Measurements from ENCODE around the gene GRK4.
"Not testable (repeated sequence)": the region's sequence is repeated elsewhere in the genome, so short reads cannot be mapped to it uniquely, and the experiment has no call there.

Gene GRK4

DNA sequence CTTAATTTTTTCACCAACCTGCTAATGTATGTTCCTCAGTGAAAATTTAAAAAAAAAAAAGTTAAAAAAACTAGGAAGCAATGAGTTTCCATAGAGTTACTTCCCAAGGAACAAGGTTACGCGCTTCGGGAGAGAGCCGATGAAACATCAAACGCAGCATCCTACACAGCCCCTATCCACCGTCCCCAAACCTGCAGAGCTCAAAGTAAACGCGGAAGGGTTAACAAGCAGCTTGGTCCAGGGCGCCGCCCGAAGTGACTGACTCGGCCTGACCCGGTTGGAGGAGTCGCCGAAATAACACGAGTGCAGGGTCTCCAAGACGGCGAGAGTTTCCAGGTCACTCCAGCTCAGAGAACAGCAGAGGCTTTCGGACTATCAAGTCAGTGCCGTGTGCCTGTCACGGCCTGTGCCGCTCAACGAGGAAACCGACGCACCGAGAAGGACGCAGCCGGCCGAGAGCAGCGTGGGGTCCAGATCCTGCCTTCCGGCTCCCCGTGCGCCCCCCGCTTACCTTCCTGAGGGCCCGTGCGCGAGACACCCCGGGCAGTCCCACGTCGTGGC is 677 bp upstream of the GRK4 start:
- DNase-seq, result peak in 1 of 4 experiments; percentile 67

DNA sequence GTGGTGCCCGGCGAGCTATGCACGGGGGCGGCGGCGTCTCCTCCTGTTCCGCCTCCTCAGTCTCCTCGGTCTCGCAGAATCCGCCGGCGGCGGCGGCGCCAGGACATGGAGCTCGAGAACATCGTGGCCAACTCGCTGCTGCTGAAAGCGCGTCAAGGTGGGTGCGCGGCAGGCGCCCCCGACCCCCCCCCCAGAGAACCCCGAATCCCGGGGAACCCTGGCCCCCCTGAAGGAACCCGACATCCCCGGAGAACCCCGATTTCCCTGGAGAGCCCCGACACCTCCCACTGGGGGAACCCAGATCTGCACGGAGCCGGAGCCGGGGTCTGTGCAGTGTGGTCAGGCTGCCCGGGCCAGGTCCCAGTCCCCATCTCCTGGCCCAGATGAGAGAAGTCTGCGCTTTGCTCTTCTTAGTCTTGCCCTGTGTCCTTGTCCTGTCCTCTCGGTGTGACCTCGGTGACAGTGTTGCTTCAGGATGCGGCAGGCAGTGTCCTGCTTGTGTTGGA is 648 bp downstream of the GRK4 start:
- no peak for DNase-seq

DNA sequence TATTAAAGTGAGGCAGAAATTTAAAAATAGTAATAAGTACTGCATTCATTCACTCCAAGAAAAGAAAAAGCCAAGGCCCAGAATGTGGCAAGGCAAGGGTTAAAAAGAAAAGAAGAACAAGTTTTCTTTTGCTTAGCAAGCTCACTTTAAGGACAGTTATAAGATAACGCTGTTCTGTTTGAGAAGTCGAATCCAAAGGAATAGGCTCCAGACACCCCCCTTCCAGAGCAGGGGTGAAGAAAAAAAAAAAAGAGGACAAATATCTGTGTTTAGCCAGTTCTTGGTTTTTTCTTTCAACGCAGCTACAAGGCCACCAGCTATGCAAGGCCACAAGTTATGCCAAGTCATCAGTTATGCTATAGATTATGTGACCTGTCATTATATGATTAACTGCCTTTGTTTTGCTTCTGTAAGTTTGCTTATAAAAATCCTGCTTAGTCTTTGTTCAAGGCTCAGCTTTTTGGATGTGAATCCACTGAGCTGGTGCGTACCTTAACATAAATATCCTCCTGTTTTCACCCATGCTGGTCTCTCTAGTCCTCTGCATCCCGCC is 1.4 kb downstream of the GRK4 start:
- no peak for DNase-seq

DNA sequence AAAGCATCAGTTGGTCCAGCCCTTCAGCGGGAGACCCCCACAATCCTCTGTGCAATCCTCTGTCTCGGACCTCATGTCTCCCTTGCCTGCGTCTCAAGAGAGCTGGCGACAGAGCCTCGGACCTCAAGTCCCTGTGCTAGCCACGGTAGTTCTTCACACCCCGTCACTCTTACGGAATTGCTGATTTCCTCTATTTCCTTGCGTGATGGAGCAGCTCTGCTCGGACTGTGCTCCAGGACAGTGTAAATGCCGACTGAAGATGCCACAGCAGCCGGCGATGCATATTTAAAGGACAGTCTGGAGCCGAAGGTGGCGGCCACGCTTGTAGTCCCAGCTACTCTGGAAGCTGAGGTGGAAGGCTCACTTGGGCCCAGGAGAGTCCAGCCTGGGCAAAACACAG is 1.9 kb downstream of the GRK4 start:
- DNase-seq, result no peak

DNA sequence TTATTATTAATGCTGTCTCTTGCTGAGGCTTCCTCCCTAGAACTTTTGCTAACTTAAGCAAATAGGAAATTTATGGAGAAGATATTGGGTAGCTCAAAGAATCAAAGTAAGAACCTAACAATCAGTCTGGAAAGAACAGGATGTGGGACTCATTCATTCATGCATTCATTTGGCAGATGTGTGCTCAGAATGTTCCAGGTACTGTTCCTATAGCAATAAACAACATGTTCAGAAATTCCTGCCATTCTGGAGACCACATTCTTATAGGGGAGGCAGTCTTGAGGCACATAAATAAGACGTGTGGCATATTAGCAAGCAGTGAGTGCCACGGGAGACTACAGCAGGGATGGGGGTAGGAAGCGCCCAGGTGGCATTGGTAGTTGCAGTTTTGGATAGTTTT is 5.0 kb downstream of the GRK4 start:
- no peak for DNase-seq

DNA sequence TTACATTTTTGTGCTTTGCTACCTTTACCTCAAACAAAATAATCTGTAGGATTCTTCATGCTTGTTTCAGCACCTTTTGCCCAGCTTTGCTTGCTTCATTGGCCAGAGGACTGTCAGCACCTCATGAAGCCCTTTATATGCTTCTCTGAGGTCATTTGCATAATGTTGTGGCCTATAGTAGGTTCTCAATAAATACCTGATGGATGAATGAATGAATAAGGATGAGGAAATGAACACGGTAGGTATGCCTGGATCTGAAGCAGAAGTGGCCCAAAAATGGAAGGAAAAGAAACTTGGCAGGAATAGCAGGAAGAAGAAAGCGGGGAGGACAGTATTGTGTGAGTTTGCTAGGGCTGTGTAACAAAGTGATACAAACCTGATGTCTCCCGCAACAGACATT is 7.9 kb downstream of the GRK4 start:
- DNase-seq, result no peak

DNA sequence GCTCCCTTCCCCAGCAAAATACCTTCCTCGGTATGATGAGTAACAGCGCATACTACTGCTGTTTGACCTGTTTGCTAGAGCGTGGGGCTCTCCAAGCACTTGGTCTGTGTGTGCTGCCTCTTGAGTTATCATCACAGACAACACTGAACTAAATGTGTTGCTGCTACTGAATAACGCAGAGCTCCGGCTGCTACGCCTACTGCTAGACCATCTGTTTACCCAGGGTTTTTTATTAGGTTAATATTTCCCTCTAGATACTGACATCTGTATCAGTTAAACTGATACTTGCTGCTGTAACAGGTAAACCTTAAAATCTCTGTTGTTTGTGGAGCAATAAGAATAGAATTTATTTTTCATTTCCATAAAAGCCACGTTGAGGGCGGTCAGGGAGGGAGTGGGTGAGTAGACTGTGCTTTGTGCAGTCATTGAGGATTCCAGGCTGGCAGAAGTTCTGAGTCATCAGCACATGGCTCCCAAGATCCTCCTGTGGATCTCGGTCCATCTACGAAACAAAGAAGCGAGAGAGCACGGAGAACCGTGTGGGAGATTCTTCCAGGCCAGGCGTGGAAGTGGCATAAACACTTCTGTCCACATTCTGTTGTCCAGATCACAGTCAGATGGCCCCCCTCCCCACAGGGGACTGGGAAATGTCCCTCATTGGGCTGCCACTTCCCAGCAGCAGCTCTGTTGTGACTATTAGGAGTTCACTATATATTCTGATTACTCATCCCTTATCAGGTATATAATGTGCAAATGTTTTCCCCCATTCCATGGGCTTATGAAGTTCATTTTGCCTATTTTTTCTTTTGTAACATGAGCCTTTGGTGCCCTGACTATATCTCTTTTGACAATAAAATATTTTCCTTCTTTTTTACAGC is 14.1 kb downstream of the GRK4 start:
- no peak for DNase-seq

DNA sequence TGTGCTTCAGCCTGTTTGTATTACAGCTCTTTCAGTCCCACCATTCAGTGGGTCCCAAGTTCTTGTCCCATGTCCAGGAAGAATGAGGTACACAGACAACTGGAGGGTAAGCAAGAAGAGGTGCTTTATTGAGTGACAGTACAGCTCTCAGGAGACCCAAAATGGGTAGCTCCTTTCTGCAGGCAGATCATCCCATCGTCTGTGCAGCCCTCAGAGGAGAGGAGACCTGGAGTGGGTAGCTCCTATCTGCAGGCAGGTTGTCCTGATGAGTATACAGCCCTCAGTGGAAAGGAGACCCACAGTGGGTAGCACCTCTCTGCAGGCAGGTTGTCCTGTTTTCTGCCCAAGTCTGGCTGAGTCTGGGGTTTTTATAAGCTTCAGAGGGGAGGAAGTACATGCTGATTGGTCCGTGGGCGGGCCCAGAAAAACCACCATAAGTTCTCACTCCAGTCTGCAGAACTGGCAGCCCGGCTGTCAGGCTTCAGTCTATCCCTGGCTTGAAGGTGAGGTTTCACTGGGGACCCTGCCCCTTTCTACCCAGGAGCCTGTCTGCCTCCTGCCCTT is 18.0 kb downstream of the GRK4 start:
- no peak for DNase-seq

DNA sequence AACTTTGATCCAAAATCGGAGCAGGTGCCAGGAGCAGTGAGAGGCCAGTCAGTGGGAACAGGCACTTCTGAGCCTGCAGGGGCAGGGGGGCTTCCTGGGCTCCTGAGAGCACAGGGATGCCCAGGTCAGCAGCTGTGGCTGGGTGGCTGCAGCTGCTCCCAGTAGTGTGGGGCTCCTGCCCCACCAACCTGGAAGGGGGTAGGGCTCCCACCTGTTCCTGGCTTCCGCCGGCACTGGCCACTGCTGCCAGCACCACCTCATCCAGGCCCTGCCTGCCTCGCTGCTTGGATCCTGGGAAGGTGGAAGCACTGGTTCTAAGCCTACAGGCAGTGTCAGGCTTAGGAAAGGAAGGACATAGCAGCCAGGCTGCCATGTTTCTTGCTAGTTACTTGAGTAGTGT is 18.6 kb downstream of the GRK4 start:
- DNase-seq, result no peak

DNA sequence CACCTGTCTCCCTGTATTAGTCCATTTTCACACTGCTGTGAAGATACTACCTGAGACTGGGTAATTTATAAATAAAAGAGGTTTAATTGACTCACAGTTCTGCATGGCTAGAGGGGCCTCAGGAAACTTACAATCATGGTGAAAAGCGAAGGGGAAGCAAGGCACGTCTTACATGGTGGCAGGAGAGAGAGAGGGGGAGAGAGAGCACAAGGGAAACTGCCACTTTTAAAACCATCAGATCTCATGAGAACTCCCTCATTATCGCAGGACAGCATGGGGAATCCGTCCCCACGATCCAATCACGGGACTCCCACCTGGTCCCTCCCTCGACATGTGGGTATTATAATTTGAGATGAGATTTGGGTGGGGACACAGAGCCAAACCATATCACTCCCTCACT is 20.3 kb downstream of the GRK4 start:
- not testable (repeated sequence) for DNase-seq

DNA sequence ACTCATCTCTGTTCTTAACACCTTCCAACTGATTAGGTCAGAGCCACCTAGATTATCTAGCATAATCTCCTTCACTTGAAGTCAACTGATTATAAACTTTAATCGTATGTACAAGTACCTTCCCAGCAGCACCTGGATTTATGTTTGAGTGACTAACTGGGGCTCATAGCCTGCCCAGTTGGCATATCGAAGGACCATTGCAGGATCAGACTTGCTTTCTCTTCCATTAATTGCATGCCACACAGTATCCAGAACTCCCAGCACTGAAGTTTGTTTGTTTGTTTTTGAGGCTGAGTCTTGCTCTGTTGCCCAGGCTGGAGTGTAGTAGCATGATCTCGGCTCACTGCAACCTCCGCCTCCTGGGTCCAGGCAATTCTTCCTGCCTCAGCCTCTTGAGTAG is 27.9 kb downstream of the GRK4 start:
- no peak for DNase-seq

DNA sequence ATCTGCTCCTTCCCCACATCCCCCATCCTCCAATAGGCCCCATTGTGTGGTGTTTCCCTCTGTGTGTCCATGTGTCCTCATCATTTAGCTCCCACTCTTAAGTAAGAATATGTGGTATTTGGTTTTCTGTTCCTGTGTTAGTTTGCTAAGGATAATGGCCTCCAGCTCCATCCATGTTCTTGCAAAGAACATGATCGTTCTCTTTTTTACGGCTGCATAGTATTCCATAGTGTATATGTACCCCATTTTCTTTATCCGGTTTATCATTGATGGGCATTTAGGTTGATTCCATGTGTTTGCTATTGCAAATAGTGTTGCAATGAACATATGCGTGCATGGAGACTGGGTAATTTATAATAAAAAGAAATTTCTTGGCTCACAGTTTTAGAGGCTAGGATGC is 31.5 kb downstream of the GRK4 start:
- no peak for DNase-seq

DNA sequence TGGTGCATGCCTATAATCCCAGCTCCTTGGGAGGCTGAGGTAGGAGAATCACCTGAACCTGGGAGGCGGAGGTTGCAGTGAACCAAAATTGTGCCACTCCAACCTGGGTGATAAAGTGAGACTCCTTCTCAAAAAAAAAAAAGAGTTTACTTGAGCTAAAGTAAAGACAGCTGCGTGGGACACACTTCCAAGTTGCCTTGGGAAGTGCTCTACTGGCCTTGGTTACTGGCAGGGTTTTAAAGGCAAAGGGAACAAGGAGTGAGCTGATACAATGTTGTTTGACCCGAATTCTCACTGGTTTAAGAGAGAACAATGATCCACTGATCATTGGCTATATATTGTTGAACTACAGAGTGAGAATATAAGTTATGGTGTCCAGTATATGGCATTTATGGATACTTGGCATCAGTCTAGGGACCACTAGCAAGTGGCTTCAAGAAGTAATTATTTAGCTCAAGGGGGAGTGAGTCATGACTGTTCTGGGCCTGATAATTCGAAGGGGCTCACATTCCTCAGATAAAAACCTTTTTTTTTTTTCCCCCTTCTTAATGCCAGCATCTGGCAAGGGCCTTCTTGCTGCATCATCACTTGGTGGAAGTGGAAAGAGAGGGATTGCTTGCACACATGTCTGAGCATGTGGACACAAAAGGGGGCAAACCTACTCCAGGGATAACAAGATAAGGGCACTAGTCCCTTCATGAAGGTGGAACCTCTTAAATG is 32.3 kb downstream of the GRK4 start:
- no peak for DNase-seq

DNA sequence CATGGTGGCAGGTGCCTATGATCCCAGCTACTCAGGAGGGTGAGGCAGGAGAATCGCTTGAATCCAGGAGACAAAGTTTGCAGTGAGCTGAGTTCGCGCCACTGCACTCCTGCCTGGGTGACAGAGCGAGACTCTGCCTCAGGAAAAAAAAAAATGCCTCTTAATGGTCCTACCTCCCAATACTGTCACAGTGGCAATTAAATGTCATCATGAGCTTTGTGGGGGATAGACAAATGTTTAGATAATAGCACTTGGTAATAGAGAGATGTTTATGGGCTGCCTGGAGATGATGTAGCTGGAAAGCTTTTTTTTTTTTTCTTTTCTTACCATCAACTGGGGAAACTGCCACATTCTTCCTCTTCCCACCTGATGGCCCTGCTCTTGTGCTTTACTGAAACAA is 33.0 kb downstream of the GRK4 start:
- no peak for DNase-seq

DNA sequence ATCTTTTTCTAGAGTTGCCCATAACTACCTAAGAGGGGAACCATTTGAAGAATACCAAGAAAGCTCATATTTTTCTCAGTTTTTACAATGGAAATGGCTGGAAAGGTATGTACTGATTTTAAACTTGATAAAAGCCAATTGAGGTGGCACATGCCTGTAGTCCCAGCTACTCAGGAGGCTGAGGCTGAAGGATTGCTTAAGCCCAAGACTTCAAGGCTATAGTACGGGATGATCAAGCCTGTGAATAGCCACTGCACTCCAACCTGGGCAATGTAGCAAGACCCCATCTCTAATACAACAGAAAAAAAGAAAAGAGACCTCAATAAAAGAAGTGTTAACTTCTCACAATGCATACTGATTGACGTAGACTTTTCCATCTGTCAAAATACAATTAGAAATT is 44.4 kb downstream of the GRK4 start:
- DNase-seq, result no peak

DNA sequence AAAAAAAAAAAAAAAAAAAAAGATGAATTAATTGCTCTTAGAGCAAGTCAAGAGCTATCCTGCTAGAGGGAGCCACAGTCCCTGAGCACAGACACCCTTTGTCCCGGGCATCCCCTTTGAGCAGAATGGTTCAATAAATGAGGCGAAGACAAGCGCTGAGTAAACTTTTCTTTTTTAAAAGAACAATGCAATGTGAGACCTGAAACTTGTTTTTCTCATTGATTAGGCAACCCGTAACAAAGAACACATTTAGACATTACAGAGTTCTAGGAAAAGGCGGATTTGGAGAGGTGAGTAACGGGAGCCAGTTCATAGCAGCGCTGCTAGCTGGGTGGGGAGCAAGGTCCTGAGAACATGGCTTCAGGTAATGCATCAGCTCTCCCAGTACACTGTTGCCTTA is 46.1 kb downstream of the GRK4 start:
- no peak for DNase-seq

DNA sequence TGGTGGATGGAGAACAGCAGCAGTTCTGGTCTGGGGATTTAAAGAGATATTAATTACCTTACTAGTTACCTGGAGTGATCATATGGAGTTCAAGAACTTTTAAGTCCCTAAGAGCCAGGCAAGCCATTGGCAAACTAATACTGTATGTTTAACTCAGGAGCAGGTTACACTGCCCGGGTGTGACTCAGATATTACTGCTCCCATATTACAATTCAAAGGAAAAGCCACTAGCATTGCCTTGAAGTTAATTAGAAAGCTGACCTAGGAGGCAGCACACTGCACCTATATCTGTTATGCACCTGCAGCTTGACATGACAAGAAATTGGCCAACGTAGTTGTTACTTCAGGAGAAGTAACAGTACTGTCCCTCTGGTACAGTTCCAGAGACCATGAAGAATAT is 47.2 kb downstream of the GRK4 start:
- no peak for DNase-seq

DNA sequence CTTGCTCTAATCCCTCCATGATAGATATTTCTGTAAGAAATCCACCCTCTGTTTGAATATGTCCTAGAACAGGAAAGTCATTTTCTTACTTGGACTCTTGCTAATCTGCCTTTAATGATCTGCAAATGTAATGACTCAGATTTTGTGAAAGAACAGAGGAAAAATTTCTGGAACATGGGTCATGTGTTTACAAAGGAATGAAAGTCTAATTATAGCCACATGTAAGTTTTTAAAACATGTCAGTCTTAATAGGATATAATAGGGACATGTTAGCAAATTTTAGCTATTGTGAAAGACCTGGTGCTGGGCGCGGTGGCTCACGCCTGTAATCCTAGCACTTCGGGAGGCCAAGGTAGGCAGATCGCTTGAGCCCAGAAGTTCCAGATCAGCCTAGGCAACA is 47.6 kb downstream of the GRK4 start:
- DNase-seq, result no peak

DNA sequence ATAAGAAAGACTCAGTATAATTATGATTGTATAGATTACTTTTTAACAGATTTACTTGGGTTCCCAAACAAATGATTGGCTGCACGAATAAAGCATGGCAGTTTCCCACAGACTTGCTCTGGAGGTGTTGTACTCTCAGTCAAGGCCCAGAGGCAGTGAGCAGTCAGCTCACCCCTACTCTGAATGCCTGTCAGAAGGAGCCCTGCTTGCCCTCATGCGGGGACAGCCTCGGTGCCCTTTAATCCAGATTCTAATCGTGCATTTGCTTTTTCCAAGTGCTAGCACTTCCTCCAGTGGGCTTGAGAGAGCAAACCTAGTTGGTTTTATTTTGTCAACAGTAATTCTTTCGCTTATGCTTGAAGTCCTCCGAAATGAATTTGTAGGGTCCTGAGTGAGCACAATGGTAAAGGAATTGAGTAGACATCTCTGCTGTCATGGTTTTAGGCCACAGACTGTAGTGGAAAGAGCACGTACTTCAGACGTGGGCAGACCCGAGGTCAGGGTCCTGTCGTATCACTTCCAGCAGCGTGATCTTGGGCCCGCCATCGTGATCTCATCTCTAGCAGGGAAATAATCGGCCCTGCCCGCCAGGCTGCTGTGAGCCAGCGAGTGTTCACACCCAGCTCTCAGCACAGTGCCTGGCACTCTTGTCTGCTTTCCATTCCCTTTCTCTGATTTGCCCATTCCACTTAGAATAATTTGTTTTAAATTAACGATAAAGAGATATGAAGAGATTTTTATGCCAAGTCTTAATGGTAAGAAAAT is 48.3 kb downstream of the GRK4 start:
- no peak for DNase-seq

DNA sequence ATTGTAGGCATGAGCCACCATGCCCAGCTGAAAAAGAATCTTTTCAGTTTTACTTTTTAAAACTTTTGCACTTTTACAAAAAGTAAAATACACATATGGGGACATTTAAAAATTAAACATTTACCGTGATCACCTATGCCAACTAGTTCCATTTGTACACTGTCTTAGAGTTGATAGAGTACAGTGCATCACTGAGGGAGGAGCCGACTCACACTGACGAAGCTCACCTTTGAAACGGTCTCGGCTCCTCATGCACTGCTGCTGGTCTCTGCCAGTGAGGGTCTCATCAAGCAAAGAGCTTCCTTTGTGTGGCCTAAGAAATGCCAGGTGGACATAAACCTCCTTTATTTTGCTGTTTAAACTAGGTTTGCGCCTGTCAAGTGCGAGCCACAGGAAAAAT is 50.0 kb downstream of the GRK4 start:
- DNase-seq, result no peak

DNA sequence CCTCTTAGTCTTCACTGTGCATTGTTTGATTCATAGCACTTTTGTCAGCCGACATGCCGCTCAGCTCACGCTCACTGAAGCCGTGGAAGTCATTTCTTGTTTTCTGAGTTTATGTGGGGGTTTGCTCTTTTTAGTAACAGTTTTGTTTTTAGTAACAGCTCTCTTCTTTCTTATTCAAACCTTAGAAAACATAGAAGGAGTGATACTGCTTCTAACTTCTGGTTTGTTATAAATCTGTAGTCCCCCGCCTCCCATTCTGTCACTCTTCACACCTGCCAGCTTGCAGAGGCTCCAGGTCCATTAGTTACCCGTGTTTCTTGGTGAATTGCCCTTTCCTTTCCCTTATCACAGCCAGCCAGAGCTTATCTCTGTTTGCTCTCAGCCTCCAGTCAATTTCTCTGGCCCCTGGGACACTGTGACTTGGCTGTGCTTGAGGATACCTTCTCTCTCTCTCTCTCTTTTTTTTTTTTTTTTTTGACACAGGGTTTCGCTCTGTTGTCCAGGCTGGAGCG is 50.5 kb downstream of the GRK4 start:
- DNase-seq, result no peak

DNA sequence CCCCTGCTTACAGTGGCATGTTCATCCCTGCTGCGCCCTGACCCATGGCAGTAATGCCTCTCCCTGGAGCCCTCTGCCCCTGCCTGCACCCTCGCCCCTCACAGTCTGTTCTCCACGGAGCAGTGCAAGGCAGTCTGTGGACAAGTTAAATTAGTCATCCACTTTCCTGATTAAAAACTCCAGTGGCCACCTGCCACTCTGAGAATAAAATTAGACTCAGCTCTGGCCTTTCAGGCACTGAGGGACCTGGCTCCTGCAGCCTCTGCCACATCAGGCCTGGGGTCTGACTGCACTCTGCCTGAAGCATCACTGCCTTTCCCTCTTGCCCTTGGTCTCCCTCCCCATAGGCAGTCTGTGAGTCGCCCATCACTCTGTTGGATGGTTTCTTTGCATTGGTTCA is 53.6 kb downstream of the GRK4 start:
- no peak for DNase-seq
